NCI-H510A treated with DMSO at 0.1 percent for 48 hours (cell line): ENCODE results near the gene PIBF1.
"Not testable (repeated sequence)": the region's sequence is repeated elsewhere in the genome, so short reads cannot be mapped to it uniquely, and the experiment has no call there.

ENCODE experiments used
- DNase-seq: peaks from one replicate; lab custom pipeline; 2025; lab: John Stamatoyannopoulos, UW

Gene PIBF1

GRCh38 chr13:72820898-72821279 is 39.0 kb downstream of the PIBF1 start:
- no peak for DNase-seq

GRCh38 chr13:72823081-72823480 is 41.1 kb downstream of the PIBF1 start:
- DNase-seq, result no peak

GRCh38 chr13:72823724-72824123 is 41.8 kb downstream of the PIBF1 start:
- DNase-seq, result no peak

GRCh38 chr13:72834601-72835000 is 52.7 kb downstream of the PIBF1 start:
- DNase-seq, result no peak

- DNase-seq, result peak; percentile 16
Measured at GRCh38 chr13:72839831-72840426, 58.0 kb downstream of the PIBF1 start.

- no peak for DNase-seq
Measured at GRCh38 chr13:72842991-72843390, 61.1 kb downstream of the PIBF1 start.

- not testable (repeated sequence) for DNase-seq
Measured at GRCh38 chr13:72845148-72845547, 63.2 kb downstream of the PIBF1 start.

- no peak for DNase-seq
Measured at GRCh38 chr13:72849571-72849970, 67.6 kb downstream of the PIBF1 start.

- no peak for DNase-seq
Measured at GRCh38 chr13:72850959-72851677, 69.2 kb downstream of the PIBF1 start.

GRCh38 chr13:72851678-72852014 is 69.7 kb downstream of the PIBF1 start:
- DNase-seq, result no peak

GRCh38 chr13:72852207-72852606 is 70.3 kb downstream of the PIBF1 start:
- DNase-seq, result no peak

- DNase-seq, result no peak
Measured at GRCh38 chr13:72853000-72853399, 71.1 kb downstream of the PIBF1 start.

GRCh38 chr13:72864142-72865011 is 82.4 kb downstream of the PIBF1 start:
- DNase-seq, result no peak

GRCh38 chr13:72868229-72868628 is 86.3 kb downstream of the PIBF1 start:
- DNase-seq, result no peak

- DNase-seq, result no peak
Measured at GRCh38 chr13:72875233-72875632, 93.3 kb downstream of the PIBF1 start.

GRCh38 chr13:72884101-72884500 is 102.2 kb downstream of the PIBF1 start:
- DNase-seq, result no peak

GRCh38 chr13:72886272-72887067 is 104.5 kb downstream of the PIBF1 start:
- DNase-seq, result no peak

- no peak for DNase-seq
Measured at GRCh38 chr13:72889495-72889894, 107.6 kb downstream of the PIBF1 start.

- DNase-seq, result no peak
Measured at GRCh38 chr13:72890546-72890945, 108.6 kb downstream of the PIBF1 start.

- DNase-seq, result no peak
Measured at GRCh38 chr13:72891423-72891822, 109.5 kb downstream of the PIBF1 start.

- no peak for DNase-seq
Measured at GRCh38 chr13:72896869-72897268, 114.9 kb downstream of the PIBF1 start.

- DNase-seq, result not testable (repeated sequence)
Measured at GRCh38 chr13:72901546-72901945, 119.6 kb downstream of the PIBF1 start.
